OCI-LY7 (cell line): Measurements from ENCODE around the gene IL1A. TPM values are rescaled to one million over a fixed set of nuclear protein-coding genes. Genes with fewer than 3 reads are reported as not detected.

ENCODE experiments used
- BruUV-seq: library from RNA; stranded (reverse); fragments of 400-500 nt; replicated peaks from 2 replicates; lab custom pipeline; 2021; lab: Mats Ljungman, UMichigan
- CTCF ChIA-PET: fragments of 300-600 bp; sonication (Branson Sonifier 250); formaldehyde crosslinking; loops from one replicate; lab custom pipeline; 2022; ENCODE audit warnings: antibody characterized with exemption; ENCODE audit not compliant: unreplicated experiment; lab: Charles Lee
- POLR2A ChIA-PET: fragments of 300-600 bp; sonication (Branson Sonifier 250); formaldehyde crosslinking; loops from one replicate; lab custom pipeline; 2022; ENCODE audit warnings: antibody characterized with exemption; lab: Charles Lee
- DNase-seq: peaks from one replicate; pipeline ENCODE4 v3.0.0-alpha.2; 2015; ENCODE audit warnings: low spot score
- H2AFZ ChIP-seq: fragments of 200-600 bp; sonication (generic), shearing (Covaris generic); 2 replicates; pipeline ENCODE4 v1.6.1; 2014; ENCODE audit warnings: mild to moderate bottlenecking, antibody characterized with exemption, low read length, moderate library complexity
- H3K27ac ChIP-seq: fragments of 200-600 bp; sonication (generic); 2 replicates; pipeline ENCODE4 v1.5.1; 2014; ENCODE audit warnings: mixed run types, low read depth, mild to moderate bottlenecking, moderate library complexity, low read length, inconsistent platforms; ENCODE audit not compliant: poor library complexity, severe bottlenecking
- H3K36me3 ChIP-seq: fragments of 200-600 bp; sonication (generic); 2 replicates; pipeline ENCODE4 v1.6.1; 2014; ENCODE audit warnings: mild to moderate bottlenecking, antibody characterized with exemption, low read length, moderate library complexity, mixed read lengths; ENCODE audit not compliant: insufficient read depth
- H3K4me1 ChIP-seq: fragments of 200-600 bp; sonication (generic); 2 replicates; pipeline ENCODE4 v1.5.1; 2014; ENCODE audit warnings: mild to moderate bottlenecking, low read length; ENCODE audit not compliant: insufficient read depth, poor library complexity, severe bottlenecking
- H3K4me2 ChIP-seq: fragments of 200-600 bp; sonication (generic); 2 replicates; pipeline ENCODE4 v1.6.1; 2014; ENCODE audit warnings: mild to moderate bottlenecking, low read length
- H3K4me3 ChIP-seq: fragments of 200-600 bp; sonication (generic); 2 replicates; pipeline ENCODE4 v1.5.1; 2014; ENCODE audit warnings: mild to moderate bottlenecking, low read depth, low read length; ENCODE audit not compliant: poor library complexity, severe bottlenecking
- H3K79me2 ChIP-seq: fragments of 200-600 bp; sonication (generic); 2 replicates; pipeline ENCODE4 v1.6.1; 2016; ENCODE audit warnings: low read depth, mild to moderate bottlenecking, low read length, moderate library complexity, mixed read lengths; ENCODE audit not compliant: insufficient read depth
- H3K9me2 ChIP-seq: fragments of 200-600 bp; sonication (generic); 2 replicates; pipeline ENCODE4 v1.6.1; 2016; ENCODE audit warnings: mild to moderate bottlenecking, low read length, mixed read lengths; ENCODE audit not compliant: insufficient read depth
- H3K9me3 ChIP-seq: fragments of 200-600 bp; sonication (generic); 2 replicates; pipeline ENCODE4 v1.6.1; 2014; ENCODE audit warnings: mild to moderate bottlenecking, mixed run types, low read length, mixed read lengths
- H4K20me1 ChIP-seq: fragments of 200-600 bp; sonication (generic); 2 replicates; pipeline ENCODE4 v1.6.1; 2014; ENCODE audit warnings: mild to moderate bottlenecking, antibody characterized with exemption, low read length, moderate library complexity, mixed read lengths; ENCODE audit not compliant: insufficient read depth
- EZH2phosphoT487 ChIP-seq: fragments of 200-600 bp; sonication (generic); IDR thresholded peaks from 2 replicates; pipeline ENCODE4 v1.6.1; 2018; ENCODE audit warnings: low read depth, borderline replicate concordance, mild to moderate bottlenecking, mixed run types, antibody characterized with exemption, low read length, moderate library complexity, mixed read lengths
- intact Hi-C: fragments of 100-400 bp; cut with micrococcal nuclease; formaldehyde crosslinking; loops from one replicate; pipeline ENCODE4 v1.10.0; 2022; ENCODE audit not compliant: unreplicated experiment
- total RNA-seq, 2 experiments: library from RNA; depleted of rRNA in 1 of 2; stranded (reverse); fragments of >200 nt in 1 of 2; shearing (Covaris generic) in 1 of 2; gene quantifications; 2 replicates each; pipeline ENCODE4 v1.2.3, GENCODE V29; 2014 to 2022
- TF ChIP-seq, protein P1 (sequence below): fragments of 200-600 bp; sonication (generic); conservative IDR thresholded peaks from 2 replicates; pipeline ENCODE4 v1.5.1; 2014; ENCODE audit warnings: mild to moderate bottlenecking, antibody characterized with exemption, low read length, moderate library complexity, mixed read lengths

IL1A gene
- total RNA-seq, 2 experiments from 2014 or later, result not detected

DNA sequence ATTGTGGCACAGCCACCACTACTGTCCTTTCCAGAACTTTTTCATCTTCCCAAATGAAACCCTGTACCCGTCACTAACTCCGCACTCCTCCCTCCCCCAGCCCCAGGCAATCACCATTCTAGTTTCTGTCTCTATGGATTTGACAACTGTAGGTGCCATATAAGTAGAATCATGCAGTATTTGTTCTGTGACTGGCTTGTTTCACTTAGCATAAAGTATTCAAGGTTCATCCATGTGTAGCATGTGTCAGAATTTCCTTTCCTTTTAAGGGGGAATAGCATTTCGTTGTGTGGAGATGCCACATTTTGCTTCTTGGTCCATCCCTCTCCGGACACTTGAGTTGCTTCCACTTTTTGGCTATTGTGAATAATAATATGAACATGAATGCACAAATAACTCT, 19.0 kb downstream of the IL1A start:
- ChIA-PET CTCF (no interaction called here), POLR2A (interaction anchor here (0.6 to 1.0 kb wide), 2 partner anchors 117 to 120 kb away, joined by 3 to 4 read pairs; no protein-coding TSS in a partner anchor)
- peaks cover 37% of the 10 kb centered on the region for H3K79me2 ChIP-seq
- peaks cover 9% of the 10 kb centered on the region; the same call in 1 of the 2 replicates for H3K9me3 ChIP-seq
- TF ChIP-seq EZH2phosphoT487, result no peak
- TF ChIP-seq, protein P1, sequence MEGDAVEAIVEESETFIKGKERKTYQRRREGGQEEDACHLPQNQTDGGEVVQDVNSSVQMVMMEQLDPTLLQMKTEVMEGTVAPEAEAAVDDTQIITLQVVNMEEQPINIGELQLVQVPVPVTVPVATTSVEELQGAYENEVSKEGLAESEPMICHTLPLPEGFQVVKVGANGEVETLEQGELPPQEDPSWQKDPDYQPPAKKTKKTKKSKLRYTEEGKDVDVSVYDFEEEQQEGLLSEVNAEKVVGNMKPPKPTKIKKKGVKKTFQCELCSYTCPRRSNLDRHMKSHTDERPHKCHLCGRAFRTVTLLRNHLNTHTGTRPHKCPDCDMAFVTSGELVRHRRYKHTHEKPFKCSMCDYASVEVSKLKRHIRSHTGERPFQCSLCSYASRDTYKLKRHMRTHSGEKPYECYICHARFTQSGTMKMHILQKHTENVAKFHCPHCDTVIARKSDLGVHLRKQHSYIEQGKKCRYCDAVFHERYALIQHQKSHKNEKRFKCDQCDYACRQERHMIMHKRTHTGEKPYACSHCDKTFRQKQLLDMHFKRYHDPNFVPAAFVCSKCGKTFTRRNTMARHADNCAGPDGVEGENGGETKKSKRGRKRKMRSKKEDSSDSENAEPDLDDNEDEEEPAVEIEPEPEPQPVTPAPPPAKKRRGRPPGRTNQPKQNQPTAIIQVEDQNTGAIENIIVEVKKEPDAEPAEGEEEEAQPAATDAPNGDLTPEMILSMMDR, result no peak
- H3K4me3 ChIP-seq, result peak overlapping the region; percentile 82
- H2AFZ ChIP-seq, result peak overlapping the region; percentile 85
- H4K20me1 ChIP-seq, result peaks cover 7% of the 10 kb centered on the region; the same call in 1 of the 2 replicates
- DNase-seq, result peak; percentile 18
- intact Hi-C loops, result no loop called here
- no TSS peak for BruUV-seq
- H3K4me2 ChIP-seq, result peak overlapping the region; percentile 76
- H3K9me2 ChIP-seq, result no peaks in the 10 kb centered on the region
- H3K36me3 ChIP-seq, result peaks cover 27% of the 10 kb centered on the region
- peak overlapping the region; percentile 55 for H3K27ac ChIP-seq
- peaks cover 34% of the 10 kb centered on the region for H3K4me1 ChIP-seq

DNA sequence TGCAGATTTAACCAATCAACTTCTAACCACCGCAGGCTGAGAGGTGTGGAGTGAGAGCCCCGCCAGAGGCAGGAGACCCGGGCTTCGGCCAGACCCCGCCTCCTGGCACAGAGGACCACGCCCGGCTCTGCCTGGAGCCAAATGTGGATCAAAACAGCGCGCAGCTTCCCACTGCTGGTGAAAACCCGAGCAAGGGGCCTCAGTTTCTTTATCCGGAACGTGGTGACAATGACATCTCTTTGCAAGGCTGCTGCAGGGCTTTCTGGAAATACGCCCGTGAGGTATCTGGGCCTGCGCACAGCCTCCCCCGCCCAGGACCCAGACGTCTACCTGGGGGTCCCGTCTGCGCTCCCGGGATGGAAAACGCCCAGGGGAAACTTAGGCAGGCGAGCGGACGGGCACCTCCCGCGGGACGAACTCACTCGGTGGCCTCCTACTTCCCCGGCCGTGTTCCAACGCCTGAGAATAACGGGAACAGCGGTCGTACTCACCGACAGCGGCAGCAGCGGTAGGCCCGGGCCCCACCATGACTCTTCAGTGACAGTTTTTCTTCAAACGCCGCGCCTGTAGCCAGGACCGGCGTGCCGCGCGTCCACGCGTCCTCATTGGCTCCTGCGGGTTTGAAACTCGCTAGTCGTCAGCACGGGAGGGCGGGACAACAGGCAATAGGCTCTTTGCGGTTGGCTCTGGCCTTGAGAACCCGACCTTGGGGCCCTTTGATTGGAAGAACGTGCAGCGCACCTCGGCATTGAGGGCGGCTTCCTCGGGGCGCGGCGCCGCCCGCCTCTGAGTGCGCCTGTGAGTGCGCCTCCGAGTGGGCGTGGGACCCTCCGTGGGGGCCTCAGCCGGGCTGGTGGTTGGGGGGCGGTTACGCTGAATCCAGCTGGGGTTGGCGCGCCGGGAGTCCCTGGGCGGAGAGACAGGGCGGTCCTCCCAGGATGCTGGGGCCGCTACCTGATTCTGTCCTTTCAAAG, 19.9 kb downstream of the IL1A start, which contains the start of gene CKAP2L:
CKAP2L (minus strand) TSS at position 539 of the 974 bp plus-strand sequence; CDS start at position 528, 11 bp downstream.
- Histone ChIP-seq H3K4me2 (peak within 1 kb of the TSS; percentile 90), H3K4me3 (peak within 1 kb of the TSS; percentile 82), H3K79me2 (peaks cover 38% of the 10 kb centered on the region), H2AFZ (peak within 1 kb of the TSS; percentile 85), H3K36me3 (peaks cover 36% of the 10 kb centered on the region), H4K20me1 (peaks cover 7% of the 10 kb centered on the region; the same call in 1 of the 2 replicates), H3K9me3 (peaks cover 9% of the 10 kb centered on the region; the same call in 1 of the 2 replicates), H3K4me1 (peaks cover 25% of the 10 kb centered on the region), H3K27ac (peak within 1 kb of the TSS; percentile 75), H3K9me2 (no peaks in the 10 kb centered on the region)
- intact Hi-C loops, result loop anchor here (1.0 to 5.0 kb wide), 3 partner anchors 117 to 882 kb away; partner anchors contain the start of genes ANAPC1 and SLC20A1
- DNase-seq, result peak; percentile 99
- BruUV-seq, result TSS peak; percentile 68
- POLR2A ChIA-PET, result interaction anchor here (0.6 to 1.0 kb wide), 3 partner anchors 27 to 119 kb away, joined by 3 to 4 read pairs (median 3); no protein-coding TSS in a partner anchor
- CTCF ChIA-PET, result interaction anchor here (0.7 kb wide), 1 partner anchor 15 kb away, joined by 3 read pairs; no protein-coding TSS in a partner anchor
- TF ChIP-seq, protein P1, result no peak; the same call in 1 of the 2 replicates
- TF ChIP-seq EZH2phosphoT487, result no peak
